Bronchial epithelial cell (primary cell): ENCODE measurements around the gene MYZAP. TPM values are rescaled to one million over a fixed set of nuclear protein-coding genes. Genes with fewer than 3 reads are reported as not detected.

Source experiments
- DNase-seq: peaks from one replicate; pipeline ENCODE4 v3.0.0-alpha.2; 2010; ENCODE audit warnings: low read depth
- FAIRE-seq: peaks from 2 replicates; lab custom pipeline; 2011; peaks lifted over from hg19 to GRCh38; lab: Jason Lieb, UNC
- H3K27me3 ChIP-seq: 2 replicates; pipeline ENCODE4 v1.5.1; 2011; ENCODE audit warnings: low read length; ENCODE audit not compliant: control insufficient read depth, insufficient read depth
- H3K36me3 ChIP-seq: 2 replicates; pipeline ENCODE4 v1.5.1; 2011; ENCODE audit warnings: low read length; ENCODE audit not compliant: control insufficient read depth, insufficient read depth
- H3K4me3 ChIP-seq: 2 replicates; pipeline ENCODE4 v1.5.1; 2011; ENCODE audit warnings: mild to moderate bottlenecking, low read depth, low read length, control low read depth
- CTCF ChIP-seq: IDR thresholded peaks from 2 replicates; pipeline ENCODE4 v1.5.1; 2011; ENCODE audit warnings: mild to moderate bottlenecking, moderate library complexity, low read length, control low read depth, inconsistent platforms; ENCODE audit not compliant: insufficient read depth, severe bottlenecking
- total RNA-seq: library from RNA; depleted of rRNA; stranded (reverse); fragments of >200 nt; gene quantifications from 2 replicates; pipeline ENCODE4 v1.2.1, GENCODE V29; 2014

The MYZAP gene
- total RNA-seq, 1 donor from 2014 or later: 2.4 TPM

GRCh38 chr15:57662091-57662744 is 70.5 kb downstream of the MYZAP start:
- no peak for TF ChIP-seq CTCF
- Histone ChIP-seq H3K4me3 (no peak overlapping the region), H3K36me3 (no peaks in the 10 kb centered on the region), H3K27me3 (no peaks in the 10 kb centered on the region)
- DNase-seq (no peak), FAIRE-seq (no peak)

- Histone ChIP-seq H3K36me3 (no peaks in the 10 kb centered on the region), H3K27me3 (no peaks in the 10 kb centered on the region), H3K4me3 (no peak overlapping the region)
- FAIRE-seq (no peak), DNase-seq (no peak)
- TF ChIP-seq CTCF: no peak
Measured at GRCh38 chr15:57662802-57663201, 71.1 kb downstream of the MYZAP start.

- no peak for DNase-seq
- no peaks in the 10 kb centered on the region for H3K36me3 ChIP-seq
- FAIRE-seq: no peak
- no peak for TF ChIP-seq CTCF
- no peak overlapping the region for H3K4me3 ChIP-seq
- H3K27me3 ChIP-seq: no peaks in the 10 kb centered on the region
Measured at GRCh38 chr15:57663262-57663661, 71.6 kb downstream of the MYZAP start.

- no peak for TF ChIP-seq CTCF
- Histone ChIP-seq H3K4me3 (no peak overlapping the region), H3K27me3 (no peaks in the 10 kb centered on the region), H3K36me3 (no peaks in the 10 kb centered on the region)
- DNase-seq (no peak), FAIRE-seq (no peak)
Measured at GRCh38 chr15:57665194-57665593, 73.5 kb downstream of the MYZAP start.

- H3K4me3 ChIP-seq: no peak overlapping the region
- FAIRE-seq (no peak), DNase-seq (no peak)
- no peak for TF ChIP-seq CTCF
- no peaks in the 10 kb centered on the region for H3K27me3 ChIP-seq
- H3K36me3 ChIP-seq: no peaks in the 10 kb centered on the region
Measured at GRCh38 chr15:57665939-57666338, 74.2 kb downstream of the MYZAP start.
